ENCODE measurements around the gene C2CD5. TPM values are rescaled to one million over a fixed set of nuclear protein-coding genes. Genes with fewer than 3 reads are reported as not detected.

Gene C2CD5
- polyA plus RNA-seq, 1 experiment: 11.0 TPM

- H3K27me3 ChIP-seq (ENCODE audit: control insufficient read depth, insufficient read depth, low read length): no peaks in the 10 kb centered on the region
- no peak overlapping the region for H3K4me3 ChIP-seq (ENCODE audit: low read depth, low read length)
- DNase-seq (ENCODE audit: low read depth): no peak
- TF ChIP-seq CTCF (IDR thresholded peaks at IDR 0.05; ENCODE audit: insufficient read depth, low read depth, low read length): no peak
- CTCF ChIA-PET: no interaction called here
- peaks cover 1% of the 10 kb centered on the region; the same call in 1 of the 2 replicates for H3K36me3 ChIP-seq (ENCODE audit: control insufficient read depth, insufficient read depth, low read length)
- POLR2A ChIA-PET: no interaction called here
Observed at GRCh38 chr12:22480016-22480415, 64.3 kb downstream of the C2CD5 start.

GRCh38 chr12:22477894-22478287 is 66.5 kb downstream of the C2CD5 start:
- no peak for DNase-seq (ENCODE audit: low read depth)
- H3K36me3 ChIP-seq (ENCODE audit: control insufficient read depth, insufficient read depth, low read length): no peaks in the 10 kb centered on the region
- H3K27me3 ChIP-seq (ENCODE audit: control insufficient read depth, insufficient read depth, low read length): no peaks in the 10 kb centered on the region
- ChIA-PET POLR2A (no interaction called here), CTCF (interaction anchor here (0.7 to 5.3 kb wide), 2 partner anchors 17 to 32 kb away, joined by 3 to 25 read pairs; no protein-coding TSS in a partner anchor)
- no peak overlapping the region for H3K4me3 ChIP-seq (ENCODE audit: low read depth, low read length)
- no peak for TF ChIP-seq CTCF (IDR thresholded peaks at IDR 0.05; ENCODE audit: insufficient read depth, low read depth, low read length)

GRCh38 chr12:22477166-22477893 is 67.0 kb downstream of the C2CD5 start:
- ChIA-PET CTCF (interaction anchor here (0.7 to 5.3 kb wide), 2 partner anchors 17 to 33 kb away, joined by 3 to 25 read pairs; no protein-coding TSS in a partner anchor), POLR2A (no interaction called here)
- H3K27me3 ChIP-seq (ENCODE audit: control insufficient read depth, insufficient read depth, low read length): no peaks in the 10 kb centered on the region
- no peaks in the 10 kb centered on the region for H3K36me3 ChIP-seq (ENCODE audit: control insufficient read depth, insufficient read depth, low read length)
- DNase-seq (ENCODE audit: low read depth): peak; percentile 41
- TF ChIP-seq CTCF (IDR thresholded peaks at IDR 0.05; ENCODE audit: insufficient read depth, low read depth, low read length): no peak
- H3K4me3 ChIP-seq (ENCODE audit: low read depth, low read length): no peak overlapping the region

- Histone ChIP-seq H3K36me3 (ENCODE audit: control insufficient read depth, insufficient read depth, low read length) (no peaks in the 10 kb centered on the region), H3K27me3 (ENCODE audit: control insufficient read depth, insufficient read depth, low read length) (no peaks in the 10 kb centered on the region), H3K4me3 (ENCODE audit: low read depth, low read length) (no peak overlapping the region)
- ChIA-PET POLR2A (no interaction called here), CTCF (interaction anchor here (5.3 kb wide), 1 partner anchor 16 kb away, joined by 25 read pairs; no protein-coding TSS in a partner anchor)
- TF ChIP-seq CTCF (IDR thresholded peaks at IDR 0.05; ENCODE audit: insufficient read depth, low read depth, low read length): no peak
- DNase-seq (ENCODE audit: low read depth): no peak
Observed at GRCh38 chr12:22476133-22476532, 68.2 kb downstream of the C2CD5 start.

GRCh38 chr12:22474970-22475720 is 69.2 kb downstream of the C2CD5 start:
- Histone ChIP-seq H3K27me3 (ENCODE audit: control insufficient read depth, insufficient read depth, low read length) (no peaks in the 10 kb centered on the region), H3K36me3 (ENCODE audit: control insufficient read depth, insufficient read depth, low read length) (no peaks in the 10 kb centered on the region), H3K4me3 (ENCODE audit: low read depth, low read length) (no peak overlapping the region)
- ChIA-PET CTCF (interaction anchor here (5.3 kb wide), 1 partner anchor 15 kb away, joined by 25 read pairs; no protein-coding TSS in a partner anchor), POLR2A (no interaction called here)
- no peak for DNase-seq (ENCODE audit: low read depth)
- TF ChIP-seq CTCF (IDR thresholded peaks at IDR 0.05; ENCODE audit: insufficient read depth, low read depth, low read length): no peak

Measured in BJ (cell line).